ENCODE data around the gene GLT1D1. TPM values are rescaled to one million over a fixed set of nuclear protein-coding genes. Genes with fewer than 3 reads are reported as not detected.

Gene GLT1D1
- total RNA-seq, 4 donors from 2014 or later = not detected

- Histone ChIP-seq H3K27me3 (no peaks in the 10 kb centered on the region), H3K4me3 (no peak overlapping the region), H3K9me3 (no peaks in the 10 kb centered on the region), H3K27ac (no peak overlapping the region), H3K4me1 (no peaks in the 10 kb centered on the region), H3K36me3 (no peaks in the 10 kb centered on the region)
- DNase-seq = no peak
- no peak for TF ChIP-seq CTCF (IDR thresholded peaks at IDR 0.05)
- TF ChIP-seq POLR2A (IDR thresholded peaks at IDR 0.05) = no peak
Measured at GRCh38 chr12:128911861-128912260, 58.6 kb downstream of the GLT1D1 start.

GRCh38 chr12:128914908-128915563 lies 61.8 kb downstream of the GLT1D1 start:
- no peak overlapping the region for H3K4me3 ChIP-seq
- no peak for DNase-seq
- H3K36me3 ChIP-seq = no peaks in the 10 kb centered on the region
- no peak for TF ChIP-seq POLR2A (IDR thresholded peaks at IDR 0.05)
- no peak for TF ChIP-seq CTCF (IDR thresholded peaks at IDR 0.05)
- H3K27me3 ChIP-seq = no peaks in the 10 kb centered on the region
- no peaks in the 10 kb centered on the region for H3K9me3 ChIP-seq
- H3K27ac ChIP-seq = no peak overlapping the region
- H3K4me1 ChIP-seq = no peaks in the 10 kb centered on the region

GRCh38 chr12:128916425-128916824 lies 63.1 kb downstream of the GLT1D1 start:
- TF ChIP-seq POLR2A (IDR thresholded peaks at IDR 0.05) (no peak), CTCF (IDR thresholded peaks at IDR 0.05) (no peak)
- no peak overlapping the region for H3K27ac ChIP-seq

GRCh38 chr12:128918481-128919260 lies 65.4 kb downstream of the GLT1D1 start:
- no peak overlapping the region for H3K27ac ChIP-seq
- no peaks in the 10 kb centered on the region for H3K4me1 ChIP-seq
- H3K4me3 ChIP-seq = no peak overlapping the region
- no peaks in the 10 kb centered on the region for H3K36me3 ChIP-seq
- no peak for TF ChIP-seq POLR2A (IDR thresholded peaks at IDR 0.05)
- TF ChIP-seq CTCF (IDR thresholded peaks at IDR 0.05) = no peak
- H3K27me3 ChIP-seq = no peaks in the 10 kb centered on the region
- DNase-seq = no peak
- H3K9me3 ChIP-seq = no peaks in the 10 kb centered on the region

More at GRCh38 chr12:128916425-128916824, 63.1 kb downstream of the GLT1D1 start:
- no peaks in the 10 kb centered on the region for H3K36me3 ChIP-seq
- no peaks in the 10 kb centered on the region for H3K27me3 ChIP-seq
- H3K4me1 ChIP-seq = no peaks in the 10 kb centered on the region
- no peak overlapping the region for H3K4me3 ChIP-seq
- no peaks in the 10 kb centered on the region for H3K9me3 ChIP-seq
- no peak for DNase-seq

GRCh38 chr12:128920468-128920867 lies 67.2 kb downstream of the GLT1D1 start:
- Histone ChIP-seq H3K4me1 (no peaks in the 10 kb centered on the region), H3K27me3 (no peaks in the 10 kb centered on the region), H3K27ac (no peak overlapping the region), H3K36me3 (no peaks in the 10 kb centered on the region), H3K4me3 (no peak overlapping the region), H3K9me3 (no peaks in the 10 kb centered on the region)
- TF ChIP-seq CTCF (IDR thresholded peaks at IDR 0.05) = no peak
- no peak for TF ChIP-seq POLR2A (IDR thresholded peaks at IDR 0.05)
- DNase-seq = no peak

All from Peyer's patch (tissue), 4 donors.